CD4-positive, alpha-beta T cell treated with Interferon gamma for 1 hour (primary cell): ENCODE results near the gene ZNF362.
A peak's percentile ranks its signal among the peaks of the same experiment; 100 is the strongest.

Experiments
- DNase-seq: peaks from one replicate; pipeline ENCODE4 v3.0.0-alpha.2; 2020

The ZNF362 gene

DNA sequence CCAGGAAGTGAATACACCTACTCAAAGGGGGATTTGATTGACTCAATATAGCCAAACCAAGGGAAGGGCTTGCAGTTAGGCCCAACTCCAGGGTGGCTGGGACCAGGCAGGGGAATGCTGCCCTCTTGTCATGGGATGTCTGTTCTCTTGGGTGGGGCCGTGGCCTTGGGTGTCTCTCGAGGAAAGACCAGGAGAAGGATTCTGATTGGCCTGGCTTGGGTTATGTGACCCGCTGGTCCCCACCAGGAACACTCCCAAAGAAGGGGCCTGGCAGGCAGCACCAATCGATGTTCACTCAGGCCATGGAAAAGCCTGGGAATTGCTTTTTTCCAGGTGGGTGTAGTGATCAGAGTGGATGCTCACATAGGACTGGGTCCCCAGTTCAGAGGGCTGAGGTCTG, 10.1 kb upstream of the ZNF362 start:
- no peak for DNase-seq

DNA sequence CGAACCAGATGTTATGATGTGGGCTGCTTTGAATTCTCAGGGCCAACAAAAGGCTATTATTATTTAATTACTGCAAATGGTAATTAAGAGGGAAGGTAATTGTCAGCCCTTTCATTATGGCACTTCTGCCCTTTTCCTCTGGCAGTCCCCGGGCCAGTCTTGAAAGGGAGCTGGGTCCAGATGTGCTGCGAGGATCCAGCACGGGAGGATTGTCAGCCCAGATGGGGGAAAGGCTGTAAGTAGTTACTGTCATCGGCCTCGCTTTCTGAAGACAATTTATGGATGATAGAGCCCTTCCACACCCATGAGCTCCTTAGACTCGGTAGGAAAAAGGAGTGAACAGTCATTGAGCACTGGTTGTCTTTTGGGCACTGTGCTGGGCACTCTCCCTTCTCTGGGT, 8.7 kb upstream of the ZNF362 start:
- no peak for DNase-seq

DNA sequence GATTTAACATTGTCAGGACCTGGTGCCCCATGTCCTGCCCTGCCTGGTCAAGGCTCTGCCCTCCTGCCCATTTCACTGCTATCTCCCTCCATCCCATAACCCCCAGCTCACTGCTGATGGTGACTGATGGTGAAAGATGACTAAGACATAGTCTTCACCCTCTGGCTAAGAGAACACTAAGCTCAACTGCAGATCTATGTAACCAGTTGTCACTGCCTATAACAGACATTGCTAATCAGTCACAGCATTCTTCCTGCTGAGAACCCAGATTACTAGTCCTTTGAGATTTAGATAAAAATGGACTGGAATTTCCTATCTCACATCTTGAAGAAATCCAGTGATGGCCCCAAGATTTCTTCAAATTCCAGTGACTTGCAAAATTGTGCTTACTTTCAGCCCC, 8.0 kb upstream of the ZNF362 start:
- DNase-seq = no peak

DNA sequence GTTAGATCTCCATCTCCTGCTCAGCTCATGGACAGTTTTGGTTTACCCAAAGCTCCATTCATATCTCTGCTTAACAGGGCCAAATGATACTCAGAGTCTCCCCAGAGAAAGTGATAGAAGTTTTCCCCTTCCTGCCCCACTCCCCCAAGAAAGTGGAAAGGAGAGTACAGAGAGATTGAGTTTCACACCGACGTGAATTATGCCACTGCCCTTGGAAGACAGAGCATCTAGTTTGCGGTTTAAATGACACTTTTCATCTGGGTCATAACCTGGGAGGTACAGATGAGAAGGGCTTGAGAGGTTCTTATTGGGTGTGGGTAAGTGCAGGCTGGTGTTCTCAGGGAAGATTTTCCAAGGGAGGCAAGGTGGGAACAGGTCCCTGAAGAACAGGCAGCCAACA, 6.9 kb upstream of the ZNF362 start:
- no peak for DNase-seq

DNA sequence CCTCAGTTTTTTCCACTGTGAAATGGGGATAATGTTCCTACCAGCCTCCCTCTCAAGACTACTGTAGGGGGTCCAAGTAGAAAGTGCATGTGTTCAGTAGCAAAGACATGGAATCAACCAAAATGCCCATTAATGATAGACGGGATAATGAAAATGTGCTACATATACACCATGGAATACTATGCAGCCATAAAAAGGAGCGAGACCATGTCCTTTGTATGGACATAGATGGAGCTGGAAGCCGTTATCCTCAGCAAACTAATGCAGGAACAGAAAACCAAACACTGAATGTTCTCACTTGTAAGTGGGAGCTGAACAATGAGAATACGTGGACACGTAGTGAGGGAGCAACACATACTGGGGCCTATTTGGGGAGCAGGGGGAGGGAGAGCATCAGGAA, 6.1 kb upstream of the ZNF362 start:
- DNase-seq = no peak

DNA sequence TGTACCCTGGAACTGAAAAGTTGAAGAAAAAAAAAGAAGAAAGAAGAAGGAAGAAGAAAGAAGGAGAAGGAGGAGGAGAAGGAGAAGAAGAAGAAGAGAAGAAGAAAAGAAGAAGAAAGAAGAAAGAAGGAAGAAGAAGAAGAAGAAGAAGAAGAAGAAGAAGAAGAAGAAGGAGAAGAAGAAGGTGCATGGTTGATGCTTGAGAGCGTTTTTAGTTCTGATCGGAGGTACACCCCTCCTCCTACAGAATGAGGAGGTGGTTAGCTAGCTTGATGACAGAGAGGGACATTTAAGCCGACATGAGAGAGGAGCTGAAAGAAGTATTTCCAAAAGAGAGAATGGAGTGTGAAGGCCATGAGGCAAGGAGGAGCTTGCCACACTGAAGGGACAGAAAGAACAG, 5.6 kb upstream of the ZNF362 start:
- DNase-seq = no peak

DNA sequence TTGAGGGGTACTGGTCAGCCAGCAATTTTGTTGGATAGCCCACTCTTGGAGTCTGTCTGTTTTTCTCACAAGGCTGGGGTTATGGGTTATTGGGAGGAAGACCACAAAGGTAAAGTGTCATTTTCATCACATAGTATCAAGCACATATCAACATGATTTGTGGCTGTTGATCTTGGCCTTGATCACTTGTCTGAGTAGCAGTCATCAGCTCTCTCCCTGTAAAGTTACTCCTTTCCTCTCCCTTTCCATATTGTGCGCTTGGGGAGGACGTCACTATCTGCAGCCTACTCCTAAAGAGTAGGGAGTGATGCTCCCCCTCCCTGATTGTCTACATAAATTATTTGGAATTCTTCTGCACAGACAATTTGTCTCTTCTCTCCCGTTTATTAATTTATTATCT, 1.8 kb upstream of the ZNF362 start:
- no peak for DNase-seq

DNA sequence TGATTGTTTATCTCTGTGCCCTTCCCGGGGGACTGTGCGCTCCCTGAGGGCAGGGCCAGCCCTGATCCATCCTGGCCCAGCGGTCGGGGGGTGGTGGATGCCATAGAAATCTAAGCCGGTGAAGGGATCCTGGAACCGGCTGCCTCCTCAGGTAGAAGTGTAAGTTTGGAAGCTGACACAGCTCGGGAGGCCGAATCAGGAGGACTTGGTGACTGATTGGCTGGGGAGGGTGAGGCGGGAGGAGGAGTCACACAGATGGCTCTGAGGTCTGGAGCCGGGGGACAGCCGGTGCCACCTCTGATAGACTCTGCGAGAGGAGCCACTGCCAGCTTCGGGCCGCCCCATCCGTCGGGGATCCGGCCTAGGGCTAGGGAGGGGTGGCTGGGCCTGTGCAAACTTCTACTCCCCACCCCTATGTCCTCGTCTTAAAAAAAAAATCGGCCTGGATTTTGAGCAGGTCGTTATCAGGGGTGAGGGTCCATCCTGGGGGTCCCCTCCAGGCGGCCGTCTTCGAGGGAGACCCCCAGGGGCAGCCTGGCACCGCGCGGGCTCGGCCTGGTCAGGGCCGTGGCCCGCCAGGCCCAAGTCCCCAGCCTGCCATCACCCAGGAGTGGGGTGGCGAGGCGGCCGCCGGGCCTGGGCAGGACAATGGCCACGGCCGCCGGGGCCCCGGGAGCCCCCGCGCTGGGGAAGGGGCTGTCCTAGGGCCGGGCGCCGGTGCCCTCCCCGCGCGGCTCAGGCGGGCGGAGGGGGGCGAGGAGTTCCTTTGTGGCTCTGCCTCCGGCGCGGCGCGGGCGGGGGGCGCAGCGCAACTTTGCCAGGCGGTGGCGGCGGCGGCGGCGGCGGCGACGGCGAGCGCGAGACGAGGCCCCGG, 708 bp upstream of the ZNF362 start:
- DNase-seq = peak; percentile 50

DNA sequence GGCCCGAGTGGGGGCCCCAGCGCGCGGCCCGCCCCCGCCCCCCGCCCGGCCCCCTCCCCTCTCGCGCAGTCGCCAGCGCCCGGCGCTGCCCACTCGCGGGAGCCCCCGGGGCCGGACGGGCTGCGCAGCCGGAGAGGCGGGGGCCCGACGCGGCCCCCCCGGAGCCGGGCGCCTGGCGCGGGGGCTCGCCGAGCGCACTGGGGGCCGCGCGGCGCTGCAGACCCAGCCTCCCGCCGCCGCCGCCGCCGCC, 146 bp upstream of the ZNF362 start:
- DNase-seq = no peak

DNA sequence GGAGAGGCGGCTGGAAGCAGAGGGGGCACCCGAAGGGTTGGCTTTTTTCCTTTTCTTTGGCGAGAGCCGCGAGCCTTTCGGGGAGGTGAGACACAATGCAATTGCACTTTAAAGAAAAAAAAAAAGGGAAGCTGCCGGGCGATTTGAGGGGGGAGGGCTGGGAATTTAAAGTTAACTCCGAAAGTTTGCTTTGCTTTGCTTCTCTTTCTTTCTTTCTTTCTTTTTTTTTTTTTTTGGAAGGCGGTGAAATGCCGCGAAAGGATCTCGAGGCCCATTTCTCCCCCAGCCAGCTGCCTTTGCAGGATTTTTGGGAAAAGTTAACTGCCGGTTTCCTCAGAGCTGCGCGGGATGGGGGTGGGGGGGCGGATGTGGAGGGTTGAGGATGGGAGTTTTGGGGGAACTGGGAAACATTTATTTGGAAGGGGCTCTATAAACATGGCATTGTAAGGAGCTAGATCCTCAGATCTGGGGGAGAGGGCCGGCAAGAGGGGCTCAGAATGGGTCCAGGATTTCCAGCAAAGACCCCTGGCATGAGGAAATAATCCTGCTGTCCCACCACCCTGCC, 997 bp downstream of the ZNF362 start:
- no peak for DNase-seq

DNA sequence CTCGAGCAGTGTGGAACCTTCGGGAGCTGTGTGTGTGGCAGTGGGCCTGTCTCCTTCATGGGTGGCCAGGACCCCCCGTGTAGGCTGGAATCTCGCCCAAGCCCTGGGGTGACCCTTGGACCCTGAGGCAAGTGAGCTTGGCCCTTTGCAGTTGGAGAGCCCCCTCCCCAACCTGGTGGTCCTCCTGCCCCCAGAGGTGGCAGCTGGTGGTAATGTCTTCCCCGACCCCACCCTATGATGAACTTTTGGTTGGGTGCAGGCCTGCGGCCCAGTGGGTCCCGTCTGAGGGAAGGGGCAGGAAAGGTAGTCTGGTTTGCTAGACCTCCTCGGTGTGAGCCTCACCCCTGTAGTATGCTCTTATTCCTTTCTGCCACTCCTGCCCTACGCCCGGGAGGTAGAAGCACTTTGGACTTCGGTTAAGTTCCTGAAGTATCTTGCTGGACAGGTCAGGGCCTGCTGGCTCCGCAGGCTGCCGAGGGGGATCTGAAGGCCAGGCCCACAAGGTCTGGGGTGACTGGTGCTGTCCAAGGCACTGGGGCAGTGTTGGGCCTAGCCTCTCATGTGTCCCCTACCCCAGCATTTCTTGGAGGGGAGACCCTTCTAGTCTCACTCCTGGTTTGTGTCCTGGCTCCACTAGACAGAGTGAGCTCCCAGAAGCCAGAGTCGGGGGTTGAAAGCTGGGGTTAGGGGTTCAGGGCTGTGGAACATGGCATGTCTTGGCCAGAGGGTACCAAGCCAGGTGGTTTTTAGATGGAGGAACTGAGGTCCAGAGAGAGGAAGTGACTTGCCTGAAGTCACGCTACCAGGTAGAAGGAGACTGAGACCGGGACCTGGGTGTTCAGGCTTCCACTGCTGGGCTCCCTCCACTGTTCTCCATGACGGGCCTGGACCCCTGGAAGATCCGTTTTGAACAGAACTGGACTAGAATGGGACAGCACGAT, 1.8 kb downstream of the ZNF362 start:
- DNase-seq = no peak

DNA sequence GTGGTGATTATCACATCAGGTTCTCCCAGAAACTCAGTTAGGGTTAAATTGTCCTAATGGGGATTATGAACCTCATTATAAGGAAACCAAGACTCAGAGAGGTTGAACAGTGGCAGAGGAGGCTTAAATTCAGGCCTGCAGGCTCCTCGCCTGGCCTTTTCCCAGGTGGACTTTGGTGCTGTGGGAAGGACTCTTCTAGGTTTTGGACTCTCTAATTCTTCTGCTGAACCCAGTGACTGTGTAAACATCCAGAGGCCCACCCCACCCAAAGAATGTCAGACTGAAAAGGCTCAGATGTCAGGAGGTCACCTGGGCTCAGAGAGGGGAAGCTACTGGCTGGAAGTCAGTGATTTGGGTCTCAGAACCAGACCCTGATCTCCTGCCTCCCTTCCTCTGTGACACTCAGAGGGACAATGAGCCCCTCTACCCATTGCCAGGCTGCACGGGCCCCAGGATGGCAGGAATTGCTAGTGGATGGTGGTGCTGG, 2.5 kb downstream of the ZNF362 start:
- DNase-seq = no peak

DNA sequence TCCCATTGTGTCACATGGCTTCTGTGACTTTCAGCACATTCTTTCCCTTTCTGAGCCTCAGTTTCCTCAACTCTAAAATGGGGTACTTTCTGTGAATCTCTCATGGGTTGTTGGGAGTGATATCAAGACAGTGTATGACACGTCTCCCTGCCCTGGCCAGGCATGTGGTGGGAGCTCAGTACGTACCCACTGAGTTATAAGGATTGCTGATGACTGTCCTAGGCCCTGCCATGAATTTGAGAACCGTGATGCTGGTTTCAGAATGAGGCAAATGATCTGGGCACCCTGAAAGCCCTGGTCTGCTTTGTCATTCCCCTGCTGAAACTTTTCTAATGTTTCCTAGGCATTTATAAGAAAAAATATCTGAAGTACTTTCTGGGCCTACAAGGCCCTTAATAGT, 3.6 kb downstream of the ZNF362 start:
- DNase-seq = no peak

DNA sequence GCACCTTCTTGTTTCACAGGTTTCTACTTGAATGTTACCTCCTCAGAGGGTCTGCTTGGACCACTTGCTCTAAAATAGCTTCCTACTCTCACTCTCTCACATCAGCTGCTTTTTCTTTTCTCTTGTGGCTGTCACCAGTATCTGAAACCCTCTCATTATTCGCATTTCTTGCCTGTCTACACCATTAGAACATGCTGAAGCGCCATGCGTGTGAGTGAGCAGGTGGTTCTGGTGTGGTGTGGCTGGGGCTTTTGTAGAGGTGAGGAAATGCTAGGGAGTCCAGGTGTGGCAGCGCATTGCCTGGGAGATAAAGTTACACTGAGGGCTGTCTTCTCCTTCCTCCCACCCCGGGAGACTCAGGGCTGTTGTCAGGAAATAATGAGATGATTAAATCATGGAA, 4.1 kb downstream of the ZNF362 start:
- DNase-seq = no peak

DNA sequence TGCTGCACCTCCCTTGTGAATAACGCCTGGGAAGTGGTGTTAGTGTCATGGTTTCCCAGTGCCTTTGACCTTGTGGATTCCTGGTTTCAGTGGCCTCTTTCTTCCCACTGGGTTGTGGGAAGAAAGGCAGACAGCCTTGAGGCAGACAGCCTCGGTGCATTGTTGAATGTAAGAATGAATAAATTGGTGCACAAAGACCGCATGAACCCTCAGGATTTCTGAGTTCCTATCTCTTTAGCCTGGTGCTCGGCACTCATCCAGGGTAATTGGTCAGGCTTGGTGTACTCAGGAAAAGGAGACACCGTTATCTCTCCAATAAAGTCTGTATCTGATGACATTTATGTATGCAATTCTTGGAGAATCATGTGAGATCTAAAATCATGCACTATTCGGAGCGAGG, 5.1 kb downstream of the ZNF362 start:
- DNase-seq = no peak

DNA sequence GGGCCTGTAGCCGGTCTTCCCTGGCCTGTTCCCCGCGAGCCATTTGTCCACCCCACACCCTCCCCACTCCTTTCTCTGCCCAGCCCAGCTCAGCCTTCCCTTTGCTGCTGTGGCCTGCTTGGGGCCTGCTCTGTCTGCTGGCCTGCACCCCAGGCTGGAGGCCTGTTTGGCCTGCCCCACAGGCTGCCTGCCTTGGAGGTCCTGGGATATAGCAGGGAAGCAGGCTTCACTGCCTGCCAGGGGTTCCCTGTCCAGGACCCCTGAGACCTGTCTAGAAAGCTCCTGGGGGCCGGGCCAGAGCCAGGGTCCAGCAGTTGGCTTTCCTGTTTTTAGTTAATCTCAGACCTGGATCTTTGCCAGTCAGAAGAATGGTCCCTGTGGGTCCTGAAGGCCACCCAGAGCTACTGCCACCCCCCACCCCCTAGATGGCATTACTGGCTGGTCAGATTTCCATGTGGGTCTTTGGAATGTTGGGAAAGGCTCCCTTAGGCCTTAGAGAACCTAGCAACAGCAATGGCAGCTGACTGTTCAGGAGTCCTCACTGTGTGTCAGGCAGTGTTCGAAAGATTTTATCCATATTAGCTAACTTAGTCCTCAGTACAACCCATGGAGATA, 7.7 kb downstream of the ZNF362 start:
- DNase-seq = no peak

DNA sequence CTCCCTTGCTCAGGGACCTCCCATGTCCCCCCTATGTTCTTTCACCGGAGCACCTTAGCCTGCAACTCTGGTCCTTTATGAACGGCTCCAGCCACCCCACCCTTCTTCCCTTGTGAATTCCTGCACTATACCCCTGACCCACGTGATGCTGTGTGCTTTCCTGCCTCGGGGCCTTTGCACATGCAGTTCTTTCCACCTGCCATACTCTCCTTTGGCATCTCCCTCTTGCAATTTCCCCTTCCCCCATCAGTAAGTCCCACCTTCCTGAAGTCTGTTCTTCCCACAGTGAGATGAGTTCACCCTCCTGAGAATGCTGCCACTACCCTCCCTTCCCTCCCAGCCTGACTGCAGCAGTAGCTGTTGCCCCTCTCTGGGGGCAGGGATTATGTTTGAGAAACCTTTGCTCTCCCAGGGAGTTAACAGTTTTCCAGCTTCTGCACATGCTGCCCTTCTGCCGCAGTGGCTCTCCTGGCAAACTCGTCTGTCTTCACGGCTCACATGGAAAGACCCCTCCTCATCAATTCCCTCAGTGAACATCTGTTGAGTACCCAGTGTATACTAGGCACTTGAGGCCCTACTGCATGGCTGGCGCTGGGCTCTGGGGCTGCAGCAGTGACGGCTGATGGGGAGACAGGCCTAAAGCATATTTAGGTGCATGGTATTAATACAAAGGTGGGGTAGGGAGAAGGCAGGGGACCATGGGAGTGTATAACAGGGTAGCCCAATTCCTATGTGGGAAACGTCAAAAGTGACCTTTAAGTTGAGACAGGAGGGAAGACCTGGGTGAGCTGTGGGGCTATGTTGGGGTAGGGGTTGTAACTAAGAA, 9.7 kb downstream of the ZNF362 start:
- DNase-seq = no peak

DNA sequence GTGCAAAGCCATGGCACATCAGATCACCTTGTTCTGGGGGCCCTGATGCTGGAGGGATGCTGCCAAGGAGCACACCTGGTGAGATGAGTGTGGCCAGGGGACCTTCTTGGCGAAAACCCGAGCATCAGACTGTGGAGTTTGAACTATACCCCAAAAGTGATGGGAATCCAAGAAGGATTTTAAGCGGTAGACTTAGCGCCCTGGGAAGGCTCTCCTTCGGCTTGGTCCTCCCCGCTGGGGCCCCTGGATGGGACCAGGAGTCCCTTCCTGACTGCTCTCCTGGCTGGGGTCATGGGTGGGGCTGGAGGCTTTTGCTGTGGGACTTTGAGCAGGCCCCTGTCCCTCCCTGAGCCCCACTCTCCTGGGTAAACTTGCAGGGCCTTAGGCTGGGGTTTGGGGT, 10.5 kb downstream of the ZNF362 start:
- DNase-seq = no peak

DNA sequence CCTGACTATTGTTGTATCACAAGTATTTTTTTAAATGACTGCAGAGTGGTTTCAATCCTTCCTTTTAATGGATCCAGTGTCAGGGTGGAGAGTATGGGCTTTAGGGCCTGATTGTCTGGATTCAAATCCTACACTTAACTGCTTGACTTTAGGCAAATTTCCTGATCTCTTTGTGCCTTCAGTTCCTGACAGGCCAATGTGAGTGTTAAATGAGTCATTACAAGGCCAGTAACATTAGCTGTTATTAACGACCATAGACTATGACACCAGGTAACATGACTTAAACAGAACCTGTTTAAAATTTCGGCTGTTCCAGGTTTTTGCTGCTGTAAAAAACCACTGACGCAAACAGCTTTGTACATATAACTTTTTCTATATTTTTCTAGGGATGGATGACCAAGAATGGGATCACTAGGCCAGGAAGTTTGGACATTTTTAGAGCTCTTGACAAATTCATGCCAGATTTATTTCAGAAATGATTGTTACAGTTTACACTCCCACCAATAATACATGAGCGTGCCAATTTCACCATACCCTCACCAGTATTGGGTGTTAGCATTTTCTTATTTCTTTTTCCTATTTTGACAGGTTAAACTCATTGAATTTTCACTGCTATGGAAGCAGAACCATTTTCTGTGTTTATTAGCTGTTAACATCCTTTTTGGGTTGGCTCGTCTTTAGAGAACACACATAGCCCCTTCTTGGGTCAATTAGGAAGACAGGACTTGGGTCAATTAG, 11.3 kb downstream of the ZNF362 start:
- DNase-seq = no peak

DNA sequence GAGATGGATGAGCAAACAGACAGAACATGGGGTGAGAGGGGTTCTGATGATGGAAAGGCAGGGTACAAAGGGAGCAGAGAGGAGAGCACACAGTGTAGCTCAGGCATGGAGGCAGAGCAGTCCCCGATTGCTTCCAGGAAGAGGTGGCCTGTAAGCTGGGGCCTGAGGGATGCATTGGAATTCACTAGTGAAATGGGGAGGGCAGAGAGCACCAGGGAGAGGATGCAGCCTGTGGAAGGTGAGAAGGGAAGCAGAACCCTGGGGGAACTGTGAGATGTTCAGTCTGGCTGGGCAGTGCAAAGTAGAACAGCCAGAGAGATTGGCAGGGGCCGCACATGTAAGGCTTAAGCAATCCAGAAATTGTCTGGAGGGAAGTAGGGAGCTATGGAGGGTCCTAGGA, 12.2 kb downstream of the ZNF362 start:
- DNase-seq = no peak

DNA sequence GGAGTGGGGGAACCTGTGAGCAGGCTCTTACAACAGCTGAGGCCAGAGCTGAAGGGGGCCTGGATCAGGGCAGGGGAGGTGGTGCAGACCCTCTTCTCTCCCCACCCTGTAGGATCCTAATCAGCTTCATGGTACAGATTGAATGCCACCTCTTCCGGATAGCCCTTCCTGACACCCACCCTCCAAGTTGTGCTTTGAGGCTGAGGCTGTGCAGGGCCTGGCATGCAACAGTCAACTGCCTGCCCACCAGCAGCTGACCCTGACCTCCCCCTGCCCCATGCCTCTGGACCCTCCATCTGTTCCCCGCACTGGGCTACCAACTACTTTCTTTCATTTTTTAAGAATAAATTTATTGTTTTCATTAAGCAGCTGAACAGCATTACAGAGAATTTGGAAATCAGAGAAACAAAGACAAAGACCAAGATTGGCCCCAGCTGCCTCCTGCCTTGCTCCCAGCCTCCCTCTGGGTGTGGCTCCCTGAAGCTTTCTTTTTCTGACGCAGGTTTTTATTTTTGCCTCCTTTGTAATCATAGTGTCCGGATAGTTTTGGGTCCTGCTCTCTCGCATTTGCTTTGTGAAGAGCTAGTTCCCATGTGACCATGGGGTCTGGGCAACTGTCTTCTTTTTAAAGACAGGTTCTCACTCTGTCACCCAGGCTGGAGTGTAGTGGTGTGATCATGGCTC, 12.8 kb downstream of the ZNF362 start:
- no peak for DNase-seq
